Measurements from ENCODE around the gene GPER1. TPM values are rescaled to one million over a fixed set of nuclear protein-coding genes. Genes with fewer than 3 reads are reported as not detected.
"Not testable (repeated sequence)": the region's sequence is repeated elsewhere in the genome, so short reads cannot be mapped to it uniquely, and the experiment has no call there.

The GPER1 gene
- polyA plus RNA-seq (2011; rRNA removed) (1.4 and 1.8 TPM in 2 replicates), polyA minus RNA-seq (2011; rRNA and poly(A)+ RNA removed) (2.5 and 2.9 TPM in 2 replicates)

DNA sequence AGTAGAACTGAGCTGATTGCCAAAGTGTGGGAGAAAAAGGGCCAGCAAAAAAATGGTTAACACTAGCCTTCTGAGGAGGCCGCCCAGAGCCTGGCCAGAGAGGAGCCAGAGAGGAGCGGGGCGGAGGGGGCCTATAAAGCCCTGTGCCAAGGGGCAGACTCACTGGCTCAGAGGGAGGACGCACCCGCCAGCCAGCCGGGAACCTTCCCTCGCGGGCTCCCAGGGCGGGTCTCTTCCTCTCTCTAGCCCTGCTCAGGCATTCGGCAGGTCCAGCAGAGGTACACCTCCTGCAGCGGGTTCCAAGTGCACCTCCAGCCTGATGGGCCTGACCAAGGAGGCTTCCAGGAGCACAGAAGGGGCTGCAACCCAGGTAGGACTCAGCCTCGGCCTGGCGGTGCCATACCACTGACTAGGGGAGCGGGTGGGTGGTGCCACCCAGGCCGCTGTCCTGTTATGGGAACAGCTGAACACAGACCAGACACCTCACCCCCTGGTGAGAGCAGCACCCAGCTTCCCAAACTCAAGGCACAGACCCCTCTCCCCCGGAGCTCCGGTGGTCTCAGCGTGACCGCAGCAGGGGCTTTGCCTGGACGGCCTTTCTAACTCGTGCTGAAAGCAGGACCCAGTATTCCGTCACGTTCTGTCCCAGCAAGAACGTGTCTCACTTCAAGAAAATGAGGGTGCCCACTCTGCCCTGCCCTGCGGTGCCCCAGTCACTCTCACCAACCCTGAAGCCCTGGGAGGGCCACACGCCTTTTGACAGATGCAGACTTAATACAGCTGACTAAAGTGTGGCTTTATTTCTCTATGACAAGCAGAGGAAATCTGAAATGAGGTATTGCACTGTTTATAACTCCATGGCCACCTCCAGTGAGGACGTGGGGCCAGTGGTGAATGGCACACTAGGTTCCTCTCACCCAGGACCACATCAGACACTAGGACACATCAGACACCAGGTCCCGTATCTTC lies at the start of gene GPER1:
GPER1 (plus strand) TSS at position 162 of the 969 bp plus-strand sequence. CDS start 3,616 bp downstream, outside the sequence.
- DNase-seq (ENCODE audit: low read depth, low spot score): no peak
- TF ChIP-seq, protein P1, sequence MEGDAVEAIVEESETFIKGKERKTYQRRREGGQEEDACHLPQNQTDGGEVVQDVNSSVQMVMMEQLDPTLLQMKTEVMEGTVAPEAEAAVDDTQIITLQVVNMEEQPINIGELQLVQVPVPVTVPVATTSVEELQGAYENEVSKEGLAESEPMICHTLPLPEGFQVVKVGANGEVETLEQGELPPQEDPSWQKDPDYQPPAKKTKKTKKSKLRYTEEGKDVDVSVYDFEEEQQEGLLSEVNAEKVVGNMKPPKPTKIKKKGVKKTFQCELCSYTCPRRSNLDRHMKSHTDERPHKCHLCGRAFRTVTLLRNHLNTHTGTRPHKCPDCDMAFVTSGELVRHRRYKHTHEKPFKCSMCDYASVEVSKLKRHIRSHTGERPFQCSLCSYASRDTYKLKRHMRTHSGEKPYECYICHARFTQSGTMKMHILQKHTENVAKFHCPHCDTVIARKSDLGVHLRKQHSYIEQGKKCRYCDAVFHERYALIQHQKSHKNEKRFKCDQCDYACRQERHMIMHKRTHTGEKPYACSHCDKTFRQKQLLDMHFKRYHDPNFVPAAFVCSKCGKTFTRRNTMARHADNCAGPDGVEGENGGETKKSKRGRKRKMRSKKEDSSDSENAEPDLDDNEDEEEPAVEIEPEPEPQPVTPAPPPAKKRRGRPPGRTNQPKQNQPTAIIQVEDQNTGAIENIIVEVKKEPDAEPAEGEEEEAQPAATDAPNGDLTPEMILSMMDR (IDR thresholded peaks at IDR 0.05; ENCODE audit: low read depth, low read length): no peak
- ChIA-PET CTCF (interaction anchor here (0.8 to 2.5 kb wide), 7 partner anchors 11 to 96 kb away, joined by 3 to 15 read pairs (median 4); no protein-coding TSS in a partner anchor), POLR2A (no interaction called here)
- H3K27ac ChIP-seq (ENCODE audit: low read depth, low read length): peak within 1 kb of the TSS; percentile 47
- H3K4me3 ChIP-seq (ENCODE audit: low read depth, low read length): peak within 1 kb of the TSS; percentile 59
- H3K27me3 ChIP-seq (ENCODE audit: control insufficient read depth, insufficient read depth, low read length): no peaks in the 10 kb centered on the region
- H3K9me3 ChIP-seq (ENCODE audit: control insufficient read depth, insufficient read depth, low read length): no peaks in the 10 kb centered on the region; the same call in 1 of the 2 replicates

DNA sequence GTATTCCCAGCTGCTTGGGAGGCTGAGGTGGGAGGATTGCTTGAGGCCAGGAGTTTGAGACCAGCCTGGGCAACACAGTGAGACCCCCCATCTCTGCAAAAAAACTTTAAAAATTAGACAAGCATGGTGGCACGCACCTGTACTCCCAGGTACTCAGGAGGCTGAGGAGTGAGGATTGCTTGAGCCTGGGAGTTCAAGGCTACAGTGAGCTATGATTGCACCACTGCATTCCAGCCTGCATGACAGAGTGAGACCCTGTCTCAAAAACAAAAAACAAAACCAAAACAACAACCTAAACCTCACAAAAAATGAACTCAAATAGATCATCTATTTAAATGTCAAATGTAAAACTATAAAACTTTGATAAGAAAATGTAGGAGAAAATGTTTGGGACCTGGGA lies 47.7 kb upstream of the GPER1 start:
- not testable (repeated sequence) for H3K27me3 ChIP-seq (ENCODE audit: control insufficient read depth, insufficient read depth, low read length); H3K4me3 ChIP-seq (ENCODE audit: low read depth, low read length); DNase-seq (ENCODE audit: low read depth, low spot score); H3K9me3 ChIP-seq (ENCODE audit: control insufficient read depth, insufficient read depth, low read length); H3K27ac ChIP-seq (ENCODE audit: low read depth, low read length)
- ChIA-PET CTCF (interaction anchor here (1.5 kb wide), 1 partner anchor 47 kb away, joined by 7 read pairs; no protein-coding TSS in a partner anchor), POLR2A (interaction anchor here (0.7 to 1.0 kb wide), 2 partner anchors 18 to 19 kb away, joined by 7 read pairs; no protein-coding TSS in a partner anchor)

DNA sequence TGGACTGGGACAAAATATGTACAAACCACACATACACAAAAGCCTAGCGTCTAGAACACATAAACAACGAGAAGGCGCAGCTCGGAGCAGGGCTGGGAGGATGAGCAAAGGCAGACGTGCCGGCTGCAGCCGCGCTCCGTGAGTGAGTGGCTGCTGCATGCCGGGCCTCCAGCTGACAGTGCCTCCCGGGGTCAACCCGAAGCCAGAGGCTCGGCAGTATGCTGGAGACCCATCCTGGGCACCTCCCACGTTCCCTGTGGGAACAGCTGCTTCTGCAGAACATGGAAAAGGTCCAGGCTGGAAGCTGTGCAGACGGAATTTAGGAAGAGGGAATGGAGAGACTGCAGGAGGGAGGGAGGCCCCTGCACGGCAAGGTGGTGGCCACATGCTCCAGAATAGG lies 47.1 kb upstream of the GPER1 start:
- CTCF ChIA-PET: interaction anchor here (0.7 to 1.5 kb wide), 3 partner anchors 18 to 98 kb away, joined by 3 to 7 read pairs (median 3); no protein-coding TSS in a partner anchor

DNA sequence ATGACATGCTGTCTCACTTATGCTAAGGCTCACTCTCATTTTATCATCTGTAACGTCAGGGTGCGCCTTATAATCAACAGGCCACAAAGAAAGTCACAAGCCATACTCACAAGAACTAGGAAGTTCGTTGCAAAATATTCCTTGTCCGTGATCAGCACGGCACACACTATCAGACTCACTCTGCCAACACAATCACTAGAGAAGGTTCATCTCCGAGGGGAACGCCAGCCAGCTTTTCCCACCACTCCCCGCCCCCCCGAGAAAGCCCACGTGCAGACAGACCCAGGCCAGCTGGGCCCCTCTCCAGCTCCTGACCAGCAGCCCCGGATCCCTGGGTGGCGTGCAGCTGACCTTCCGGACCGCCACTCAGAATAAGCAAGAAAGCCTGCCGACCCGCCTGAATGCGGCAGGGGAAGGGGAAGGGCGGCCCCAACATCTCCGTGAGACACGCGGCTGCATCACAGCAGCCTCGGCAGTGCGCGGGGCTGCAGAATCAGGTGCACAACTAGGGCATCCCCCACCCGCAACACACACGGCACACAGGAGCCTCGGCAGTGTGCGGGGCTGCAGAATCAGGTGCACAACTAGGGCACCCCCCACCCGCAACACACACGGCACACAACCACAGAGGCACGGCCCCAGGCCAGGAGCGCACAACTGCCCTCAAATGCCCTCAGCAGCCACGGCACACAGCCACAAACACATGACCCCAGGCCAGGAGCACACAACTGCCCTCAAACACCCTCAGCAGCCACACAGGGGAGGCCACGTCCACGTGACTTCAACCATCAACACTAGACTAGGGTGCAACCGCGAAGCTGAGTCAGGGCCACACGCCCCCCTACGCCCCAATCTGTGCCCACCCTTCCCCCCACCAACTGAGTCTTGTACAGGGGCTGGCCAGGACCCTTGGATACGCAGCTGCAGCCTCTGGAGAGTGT lies 46.1 kb upstream of the GPER1 start:
- no peak for DNase-seq (ENCODE audit: low read depth, low spot score)
- Histone ChIP-seq H3K27ac (ENCODE audit: low read depth, low read length) (no peak overlapping the region), H3K4me3 (ENCODE audit: low read depth, low read length) (no peak overlapping the region), H3K9me3 (ENCODE audit: control insufficient read depth, insufficient read depth, low read length) (no peaks in the 10 kb centered on the region; the same call in 1 of the 2 replicates), H3K27me3 (ENCODE audit: control insufficient read depth, insufficient read depth, low read length) (no peaks in the 10 kb centered on the region)
- POLR2A ChIA-PET: no interaction called here
- CTCF ChIA-PET: interaction anchor here (0.7 to 1.5 kb wide), 3 partner anchors 17 to 49 kb away, joined by 3 to 7 read pairs (median 3); no protein-coding TSS in a partner anchor
- TF ChIP-seq, protein P1 (IDR thresholded peaks at IDR 0.05; ENCODE audit: low read depth, low read length): no peak

More for the DNA sequence above, 47.1 kb upstream of the GPER1 start:
- Histone ChIP-seq H3K27ac (ENCODE audit: low read depth, low read length) (no peak overlapping the region), H3K4me3 (ENCODE audit: low read depth, low read length) (no peak overlapping the region), H3K9me3 (ENCODE audit: control insufficient read depth, insufficient read depth, low read length) (peaks cover 6% of the 10 kb centered on the region; the same call in 1 of the 2 replicates), H3K27me3 (ENCODE audit: control insufficient read depth, insufficient read depth, low read length) (no peaks in the 10 kb centered on the region)
- POLR2A ChIA-PET: interaction anchor here (0.7 to 1.0 kb wide), 2 partner anchors 18 kb away, joined by 7 read pairs; no protein-coding TSS in a partner anchor
- DNase-seq (ENCODE audit: low read depth, low spot score): peak; percentile 62
- TF ChIP-seq, protein P1 (IDR thresholded peaks at IDR 0.05; ENCODE audit: low read depth, low read length): no peak

DNA sequence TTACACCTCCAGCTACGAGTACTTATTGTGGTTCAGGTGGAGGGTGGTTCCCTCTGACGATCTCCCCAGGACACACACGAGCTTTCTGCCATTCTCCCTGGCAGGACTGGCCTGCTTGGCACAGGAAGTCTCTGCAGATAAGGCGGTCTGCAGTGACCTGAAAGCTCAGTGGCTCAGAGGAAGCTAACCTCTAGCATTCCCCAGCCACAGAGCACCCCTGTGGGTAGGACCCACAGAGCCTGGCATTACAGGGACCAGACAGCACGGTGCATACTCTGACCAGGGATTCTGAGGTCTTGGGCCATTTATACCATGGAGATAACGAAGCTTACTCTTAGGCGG lies 45.5 kb upstream of the GPER1 start:
- no peak for DNase-seq (ENCODE audit: low read depth, low spot score)
- ChIA-PET CTCF (interaction anchor here (1.0 kb wide), 1 partner anchor 49 kb away, joined by 3 read pairs; no protein-coding TSS in a partner anchor), POLR2A (no interaction called here)
- Histone ChIP-seq H3K9me3 (ENCODE audit: control insufficient read depth, insufficient read depth, low read length) (no peaks in the 10 kb centered on the region; the same call in 1 of the 2 replicates), H3K4me3 (ENCODE audit: low read depth, low read length) (no peak overlapping the region), H3K27me3 (ENCODE audit: control insufficient read depth, insufficient read depth, low read length) (no peaks in the 10 kb centered on the region), H3K27ac (ENCODE audit: low read depth, low read length) (no peak overlapping the region)
- TF ChIP-seq, protein P1 (IDR thresholded peaks at IDR 0.05; ENCODE audit: low read depth, low read length): no peak

All from AG04450 (cell line).